ENCODE measurements around the gene MYH11.
A peak's percentile ranks its signal among the peaks of the same experiment; 100 is the strongest.
"Not testable (repeated sequence)": the region's sequence is repeated elsewhere in the genome, so short reads cannot be mapped to it uniquely, and the experiment has no call there.

Gene MYH11

GRCh38 chr16:15689290-15689689, 167.5 kb downstream of the MYH11 start:
- H3K4me3 ChIP-seq (ENCODE audit: low read depth in 1 of 2, low read length in 2 of 2): no peak overlapping the region
- H3K36me3 ChIP-seq (ENCODE audit: control insufficient read depth in 1 of 2, insufficient read depth in 2 of 2, low read length in 2 of 2): peaks cover 56 to 83% of the 10 kb centered on the region in 2 donors
- H3K27me3 ChIP-seq (ENCODE audit: low read depth, low read length): no peaks in the 10 kb centered on the region
- H3K9me3 ChIP-seq (ENCODE audit: control insufficient read depth in 1 of 2, low read length in 2 of 2): no peaks in the 10 kb centered on the region
- H3K27ac ChIP-seq (ENCODE audit: low read length): no peak overlapping the region
- no peaks in the 10 kb centered on the region for H3K4me1 ChIP-seq (ENCODE audit: control insufficient read depth in 1 of 2, insufficient read depth in 2 of 2, low read length in 2 of 2)

- Histone ChIP-seq H3K36me3 (ENCODE audit: control insufficient read depth in 1 of 2, insufficient read depth in 2 of 2, low read length in 2 of 2) (peaks cover 42 to 56% of the 10 kb centered on the region in 2 donors), H3K4me1 (ENCODE audit: control insufficient read depth in 1 of 2, insufficient read depth in 2 of 2, low read length in 2 of 2) (no peaks in the 10 kb centered on the region), H3K27ac (ENCODE audit: low read length) (no peak overlapping the region), H3K9me3 (ENCODE audit: control insufficient read depth in 1 of 2, low read length in 2 of 2) (no peaks in the 10 kb centered on the region), H3K4me3 (ENCODE audit: low read depth in 1 of 2, low read length in 2 of 2) (no peak overlapping the region), H3K27me3 (ENCODE audit: low read depth, low read length) (no peaks in the 10 kb centered on the region)
Measured at GRCh38 chr16:15686287-15686686, 170.5 kb downstream of the MYH11 start.

- no peaks in the 10 kb centered on the region for H3K4me1 ChIP-seq (ENCODE audit: control insufficient read depth in 1 of 2, insufficient read depth in 2 of 2, low read length in 2 of 2)
- H3K27ac ChIP-seq (ENCODE audit: low read length): no peak overlapping the region
- H3K4me3 ChIP-seq (ENCODE audit: low read depth in 1 of 2, low read length in 2 of 2): no peak overlapping the region
- peaks cover 34 to 50% of the 10 kb centered on the region in 2 donors for H3K36me3 ChIP-seq (ENCODE audit: control insufficient read depth in 1 of 2, insufficient read depth in 2 of 2, low read length in 2 of 2)
- no peaks in the 10 kb centered on the region for H3K9me3 ChIP-seq (ENCODE audit: control insufficient read depth in 1 of 2, low read length in 2 of 2)
- H3K27me3 ChIP-seq (ENCODE audit: low read depth, low read length): no peaks in the 10 kb centered on the region
Measured at GRCh38 chr16:15682105-15682570, 174.7 kb downstream of the MYH11 start.

GRCh38 chr16:15677447-15677846, 179.4 kb downstream of the MYH11 start:
- Histone ChIP-seq H3K27ac (ENCODE audit: low read length) (no peak overlapping the region), H3K9me3 (ENCODE audit: control insufficient read depth in 1 of 2, low read length in 2 of 2) (no peaks in the 10 kb centered on the region), H3K4me1 (ENCODE audit: control insufficient read depth in 1 of 2, insufficient read depth in 2 of 2, low read length in 2 of 2) (peaks cover 10 to 20% of the 10 kb centered on the region in 2 donors), H3K36me3 (ENCODE audit: control insufficient read depth in 1 of 2, insufficient read depth in 2 of 2, low read length in 2 of 2) (peaks cover 17 to 22% of the 10 kb centered on the region in 2 donors), H3K27me3 (ENCODE audit: low read depth, low read length) (no peaks in the 10 kb centered on the region), H3K4me3 (ENCODE audit: low read depth in 1 of 2, low read length in 2 of 2) (no peak overlapping the region)

GRCh38 chr16:15676506-15676905, 180.3 kb downstream of the MYH11 start:
- Histone ChIP-seq H3K4me3 (ENCODE audit: low read depth in 1 of 2, low read length in 2 of 2) (no peak overlapping the region), H3K9me3 (ENCODE audit: control insufficient read depth in 1 of 2, low read length in 2 of 2) (no peaks in the 10 kb centered on the region), H3K27ac (ENCODE audit: low read length) (no peak overlapping the region), H3K4me1 (ENCODE audit: control insufficient read depth in 1 of 2, insufficient read depth in 2 of 2, low read length in 2 of 2) (peaks cover 13 to 28% of the 10 kb centered on the region in 2 donors), H3K36me3 (ENCODE audit: control insufficient read depth in 1 of 2, insufficient read depth in 2 of 2, low read length in 2 of 2) (peaks cover 17 to 22% of the 10 kb centered on the region in 2 donors), H3K27me3 (ENCODE audit: low read depth, low read length) (no peaks in the 10 kb centered on the region)

GRCh38 chr16:15674571-15674970, 182.3 kb downstream of the MYH11 start:
- peaks cover 20 to 23% of the 10 kb centered on the region in 2 donors for H3K36me3 ChIP-seq (ENCODE audit: control insufficient read depth in 1 of 2, insufficient read depth in 2 of 2, low read length in 2 of 2)
- H3K27me3 ChIP-seq (ENCODE audit: low read depth, low read length): no peaks in the 10 kb centered on the region
- H3K4me1 ChIP-seq (ENCODE audit: control insufficient read depth in 1 of 2, insufficient read depth in 2 of 2, low read length in 2 of 2): peaks cover 13 to 28% of the 10 kb centered on the region in 2 donors
- H3K9me3 ChIP-seq (ENCODE audit: control insufficient read depth in 1 of 2, low read length in 2 of 2): no peaks in the 10 kb centered on the region
- no peak overlapping the region for H3K27ac ChIP-seq (ENCODE audit: low read length)
- no peak overlapping the region for H3K4me3 ChIP-seq (ENCODE audit: low read depth in 1 of 2, low read length in 2 of 2)

- H3K27ac ChIP-seq (ENCODE audit: low read length): peak overlapping the region; percentile 57
- no peak overlapping the region for H3K4me3 ChIP-seq (ENCODE audit: low read depth in 1 of 2, low read length in 2 of 2)
- peaks cover 13 to 28% of the 10 kb centered on the region in 2 donors for H3K4me1 ChIP-seq (ENCODE audit: control insufficient read depth in 1 of 2, insufficient read depth in 2 of 2, low read length in 2 of 2)
- H3K9me3 ChIP-seq (ENCODE audit: control insufficient read depth in 1 of 2, low read length in 2 of 2): no peaks in the 10 kb centered on the region
- H3K36me3 ChIP-seq (ENCODE audit: control insufficient read depth in 1 of 2, insufficient read depth in 2 of 2, low read length in 2 of 2): peaks cover 8 to 22% of the 10 kb centered on the region in 2 donors
- no peaks in the 10 kb centered on the region for H3K27me3 ChIP-seq (ENCODE audit: low read depth, low read length)
Measured at GRCh38 chr16:15672514-15673167, 184.2 kb downstream of the MYH11 start.

GRCh38 chr16:15672127-15672513, 184.7 kb downstream of the MYH11 start:
- H3K4me3 ChIP-seq (ENCODE audit: low read depth in 1 of 2, low read length in 2 of 2); H3K27me3 ChIP-seq (ENCODE audit: low read depth, low read length); H3K9me3 ChIP-seq (ENCODE audit: control insufficient read depth in 1 of 2, low read length in 2 of 2): not testable (repeated sequence)
- peaks cover 10 to 26% of the 10 kb centered on the region in 2 donors for H3K36me3 ChIP-seq (ENCODE audit: control insufficient read depth in 1 of 2, insufficient read depth in 2 of 2, low read length in 2 of 2)
- H3K27ac ChIP-seq (ENCODE audit: low read length): peak overlapping the region; percentile 57
- peaks cover 13 to 28% of the 10 kb centered on the region in 2 donors for H3K4me1 ChIP-seq (ENCODE audit: control insufficient read depth in 1 of 2, insufficient read depth in 2 of 2, low read length in 2 of 2)

GRCh38 chr16:15671530-15672117, 185.2 kb downstream of the MYH11 start:
- no peak overlapping the region for H3K4me3 ChIP-seq (ENCODE audit: low read depth in 1 of 2, low read length in 2 of 2)
- no peak overlapping the region for H3K27ac ChIP-seq (ENCODE audit: low read length)
- H3K36me3 ChIP-seq (ENCODE audit: control insufficient read depth in 1 of 2, insufficient read depth in 2 of 2, low read length in 2 of 2): peaks cover 8 to 31% of the 10 kb centered on the region in 2 donors
- no peaks in the 10 kb centered on the region for H3K27me3 ChIP-seq (ENCODE audit: low read depth, low read length)
- H3K4me1 ChIP-seq (ENCODE audit: control insufficient read depth in 1 of 2, insufficient read depth in 2 of 2, low read length in 2 of 2): peaks cover 13 to 28% of the 10 kb centered on the region in 2 donors
- H3K9me3 ChIP-seq (ENCODE audit: control insufficient read depth in 1 of 2, low read length in 2 of 2): no peaks in the 10 kb centered on the region

- Histone ChIP-seq H3K4me3 (ENCODE audit: low read depth in 1 of 2, low read length in 2 of 2) (no peak overlapping the region), H3K27me3 (ENCODE audit: low read depth, low read length) (no peaks in the 10 kb centered on the region), H3K9me3 (ENCODE audit: control insufficient read depth in 1 of 2, low read length in 2 of 2) (no peaks in the 10 kb centered on the region), H3K27ac (ENCODE audit: low read length) (no peak overlapping the region), H3K4me1 (ENCODE audit: control insufficient read depth in 1 of 2, insufficient read depth in 2 of 2, low read length in 2 of 2) (peaks cover under 1 to 6% of the 10 kb centered on the region in 2 donors), H3K36me3 (ENCODE audit: control insufficient read depth in 1 of 2, insufficient read depth in 2 of 2, low read length in 2 of 2) (peaks cover 23 to 54% of the 10 kb centered on the region in 2 donors)
Measured at GRCh38 chr16:15667091-15667742, 189.6 kb downstream of the MYH11 start.

- no peak overlapping the region for H3K4me3 ChIP-seq (ENCODE audit: low read depth in 1 of 2, low read length in 2 of 2)
- no peaks in the 10 kb centered on the region for H3K9me3 ChIP-seq (ENCODE audit: control insufficient read depth in 1 of 2, low read length in 2 of 2)
- peaks cover 0 to 9% of the 10 kb centered on the region in 2 donors for H3K4me1 ChIP-seq (ENCODE audit: control insufficient read depth in 1 of 2, insufficient read depth in 2 of 2, low read length in 2 of 2)
- no peaks in the 10 kb centered on the region for H3K27me3 ChIP-seq (ENCODE audit: low read depth, low read length)
- no peak overlapping the region for H3K27ac ChIP-seq (ENCODE audit: low read length)
- H3K36me3 ChIP-seq (ENCODE audit: control insufficient read depth in 1 of 2, insufficient read depth in 2 of 2, low read length in 2 of 2): peaks cover 23 to 51% of the 10 kb centered on the region in 2 donors
Measured at GRCh38 chr16:15665107-15665506, 191.7 kb downstream of the MYH11 start.

All from muscle layer of duodenum (tissue), 2 donors.